ENCODE measurements around the gene ABCB8. TPM values are rescaled to one million over a fixed set of nuclear protein-coding genes. Genes with fewer than 3 reads are reported as not detected.

The ABCB8 gene
- total and polyA plus RNA-seq, 9 of the 15 experiments (the other 6 are each of a cell fraction or from before 2014, with no cell fraction given), result 7.6 to 106 (median 36.3) TPM

DNA sequence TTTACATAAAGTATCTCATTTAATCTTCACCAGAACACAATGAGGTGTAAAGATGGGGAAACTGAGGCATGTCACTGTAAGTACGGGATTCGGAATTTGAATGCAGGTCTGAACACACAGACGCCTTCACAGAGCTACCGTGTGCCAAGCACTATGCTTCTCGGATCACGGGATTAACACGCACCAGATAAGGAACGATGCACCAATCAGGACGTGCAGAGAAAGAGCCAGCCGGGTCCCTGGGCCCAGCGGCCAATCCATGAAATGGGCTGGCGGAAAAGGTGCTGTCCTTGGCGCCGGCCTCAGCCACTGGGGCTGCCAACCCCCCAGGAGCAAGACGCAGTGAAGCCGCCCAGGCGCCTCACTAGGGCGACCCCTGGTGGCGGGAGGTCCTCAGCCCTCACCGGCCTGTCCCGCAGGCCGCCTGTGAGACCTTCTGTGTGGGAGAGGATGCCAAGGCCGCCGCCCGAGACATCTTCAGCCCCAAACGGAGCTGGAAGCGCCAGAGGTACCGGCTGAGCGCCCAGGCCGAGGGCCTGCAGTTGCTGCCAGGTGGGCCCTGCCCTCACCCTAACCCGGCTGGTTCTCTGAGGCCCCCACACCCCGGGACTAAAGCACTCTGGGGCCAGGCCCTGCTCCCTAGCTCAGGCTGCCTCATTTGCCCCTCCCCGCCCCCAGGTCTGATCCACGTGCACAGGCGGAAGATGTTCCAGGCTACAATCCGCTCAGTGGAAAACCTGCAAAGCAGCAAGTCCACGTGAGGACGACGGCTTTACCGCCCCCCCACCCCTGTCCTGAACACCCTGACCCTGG is 19.5 kb upstream of the ABCB8 start (continued):
- TF ChIP-seq, protein P1, sequence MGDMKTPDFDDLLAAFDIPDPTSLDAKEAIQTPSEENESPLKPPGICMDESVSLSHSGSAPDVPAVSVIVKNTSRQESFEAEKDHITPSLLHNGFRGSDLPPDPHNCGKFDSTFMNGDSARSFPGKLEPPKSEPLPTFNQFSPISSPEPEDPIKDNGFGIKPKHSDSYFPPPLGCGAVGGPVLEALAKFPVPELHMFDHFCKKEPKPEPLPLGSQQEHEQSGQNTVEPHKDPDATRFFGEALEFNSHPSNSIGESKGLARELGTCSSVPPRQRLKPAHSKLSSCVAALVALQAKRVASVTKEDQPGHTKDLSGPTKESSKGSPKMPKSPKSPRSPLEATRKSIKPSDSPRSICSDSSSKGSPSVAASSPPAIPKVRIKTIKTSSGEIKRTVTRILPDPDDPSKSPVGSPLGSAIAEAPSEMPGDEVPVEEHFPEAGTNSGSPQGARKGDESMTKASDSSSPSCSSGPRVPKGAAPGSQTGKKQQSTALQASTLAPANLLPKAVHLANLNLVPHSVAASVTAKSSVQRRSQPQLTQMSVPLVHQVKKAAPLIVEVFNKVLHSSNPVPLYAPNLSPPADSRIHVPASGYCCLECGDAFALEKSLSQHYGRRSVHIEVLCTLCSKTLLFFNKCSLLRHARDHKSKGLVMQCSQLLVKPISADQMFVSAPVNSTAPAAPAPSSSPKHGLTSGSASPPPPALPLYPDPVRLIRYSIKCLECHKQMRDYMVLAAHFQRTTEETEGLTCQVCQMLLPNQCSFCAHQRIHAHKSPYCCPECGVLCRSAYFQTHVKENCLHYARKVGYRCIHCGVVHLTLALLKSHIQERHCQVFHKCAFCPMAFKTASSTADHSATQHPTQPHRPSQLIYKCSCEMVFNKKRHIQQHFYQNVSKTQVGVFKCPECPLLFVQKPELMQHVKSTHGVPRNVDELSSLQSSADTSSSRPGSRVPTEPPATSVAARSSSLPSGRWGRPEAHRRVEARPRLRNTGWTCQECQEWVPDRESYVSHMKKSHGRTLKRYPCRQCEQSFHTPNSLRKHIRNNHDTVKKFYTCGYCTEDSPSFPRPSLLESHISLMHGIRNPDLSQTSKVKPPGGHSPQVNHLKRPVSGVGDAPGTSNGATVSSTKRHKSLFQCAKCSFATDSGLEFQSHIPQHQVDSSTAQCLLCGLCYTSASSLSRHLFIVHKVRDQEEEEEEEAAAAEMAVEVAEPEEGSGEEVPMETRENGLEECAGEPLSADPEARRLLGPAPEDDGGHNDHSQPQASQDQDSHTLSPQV (IDR thresholded peaks at IDR 0.05), result peak; percentile 93
- TF ChIP-seq, protein P2, sequence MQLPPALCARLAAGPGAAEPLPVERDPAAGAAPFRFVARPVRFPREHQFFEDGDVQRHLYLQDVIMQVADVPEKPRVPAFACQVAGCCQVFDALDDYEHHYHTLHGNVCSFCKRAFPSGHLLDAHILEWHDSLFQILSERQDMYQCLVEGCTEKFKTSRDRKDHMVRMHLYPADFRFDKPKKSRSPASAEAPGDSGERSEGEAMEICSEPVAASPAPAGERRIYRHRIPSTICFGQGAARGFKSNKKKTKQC (CRISPR knock-in tag; IDR thresholded peaks at IDR 0.05), result peak; percentile 87; the same call in 1 of the 2 replicates
- TF ChIP-seq ZNF561 (CRISPR knock-in tag; conservative IDR thresholded peaks at IDR 0.05), result no peak
- TF ChIP-seq ZNF778 (CRISPR knock-in tag; IDR thresholded peaks at IDR 0.05), result no peak
- TF ChIP-seq BRCA1 (IDR thresholded peaks at IDR 0.05), result no peak
- TF ChIP-seq BRCA1 (CRISPR knock-in tag; IDR thresholded peaks at IDR 0.05), result no peak
- TF ChIP-seq, protein P3, sequence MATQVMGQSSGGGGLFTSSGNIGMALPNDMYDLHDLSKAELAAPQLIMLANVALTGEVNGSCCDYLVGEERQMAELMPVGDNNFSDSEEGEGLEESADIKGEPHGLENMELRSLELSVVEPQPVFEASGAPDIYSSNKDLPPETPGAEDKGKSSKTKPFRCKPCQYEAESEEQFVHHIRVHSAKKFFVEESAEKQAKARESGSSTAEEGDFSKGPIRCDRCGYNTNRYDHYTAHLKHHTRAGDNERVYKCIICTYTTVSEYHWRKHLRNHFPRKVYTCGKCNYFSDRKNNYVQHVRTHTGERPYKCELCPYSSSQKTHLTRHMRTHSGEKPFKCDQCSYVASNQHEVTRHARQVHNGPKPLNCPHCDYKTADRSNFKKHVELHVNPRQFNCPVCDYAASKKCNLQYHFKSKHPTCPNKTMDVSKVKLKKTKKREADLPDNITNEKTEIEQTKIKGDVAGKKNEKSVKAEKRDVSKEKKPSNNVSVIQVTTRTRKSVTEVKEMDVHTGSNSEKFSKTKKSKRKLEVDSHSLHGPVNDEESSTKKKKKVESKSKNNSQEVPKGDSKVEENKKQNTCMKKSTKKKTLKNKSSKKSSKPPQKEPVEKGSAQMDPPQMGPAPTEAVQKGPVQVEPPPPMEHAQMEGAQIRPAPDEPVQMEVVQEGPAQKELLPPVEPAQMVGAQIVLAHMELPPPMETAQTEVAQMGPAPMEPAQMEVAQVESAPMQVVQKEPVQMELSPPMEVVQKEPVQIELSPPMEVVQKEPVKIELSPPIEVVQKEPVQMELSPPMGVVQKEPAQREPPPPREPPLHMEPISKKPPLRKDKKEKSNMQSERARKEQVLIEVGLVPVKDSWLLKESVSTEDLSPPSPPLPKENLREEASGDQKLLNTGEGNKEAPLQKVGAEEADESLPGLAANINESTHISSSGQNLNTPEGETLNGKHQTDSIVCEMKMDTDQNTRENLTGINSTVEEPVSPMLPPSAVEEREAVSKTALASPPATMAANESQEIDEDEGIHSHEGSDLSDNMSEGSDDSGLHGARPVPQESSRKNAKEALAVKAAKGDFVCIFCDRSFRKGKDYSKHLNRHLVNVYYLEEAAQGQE (IDR thresholded peaks at IDR 0.05; ENCODE audit: borderline replicate concordance), result peak; percentile 78
- TF ChIP-seq, protein P3 (CRISPR knock-in tag; IDR thresholded peaks at IDR 0.05; ENCODE audit: low read depth), result peak; percentile 82; the same call in 1 of the 2 replicates
- TF ChIP-seq ZNF785 (CRISPR knock-in tag; IDR thresholded peaks at IDR 0.05), result no peak
- TF ChIP-seq, protein P4, sequence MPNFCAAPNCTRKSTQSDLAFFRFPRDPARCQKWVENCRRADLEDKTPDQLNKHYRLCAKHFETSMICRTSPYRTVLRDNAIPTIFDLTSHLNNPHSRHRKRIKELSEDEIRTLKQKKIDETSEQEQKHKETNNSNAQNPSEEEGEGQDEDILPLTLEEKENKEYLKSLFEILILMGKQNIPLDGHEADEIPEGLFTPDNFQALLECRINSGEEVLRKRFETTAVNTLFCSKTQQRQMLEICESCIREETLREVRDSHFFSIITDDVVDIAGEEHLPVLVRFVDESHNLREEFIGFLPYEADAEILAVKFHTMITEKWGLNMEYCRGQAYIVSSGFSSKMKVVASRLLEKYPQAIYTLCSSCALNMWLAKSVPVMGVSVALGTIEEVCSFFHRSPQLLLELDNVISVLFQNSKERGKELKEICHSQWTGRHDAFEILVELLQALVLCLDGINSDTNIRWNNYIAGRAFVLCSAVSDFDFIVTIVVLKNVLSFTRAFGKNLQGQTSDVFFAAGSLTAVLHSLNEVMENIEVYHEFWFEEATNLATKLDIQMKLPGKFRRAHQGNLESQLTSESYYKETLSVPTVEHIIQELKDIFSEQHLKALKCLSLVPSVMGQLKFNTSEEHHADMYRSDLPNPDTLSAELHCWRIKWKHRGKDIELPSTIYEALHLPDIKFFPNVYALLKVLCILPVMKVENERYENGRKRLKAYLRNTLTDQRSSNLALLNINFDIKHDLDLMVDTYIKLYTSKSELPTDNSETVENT (CRISPR knock-in tag; IDR thresholded peaks at IDR 0.05), result peak; percentile 99

All from K562 (cell line).